HG03135 (cell line): Measurements from ENCODE around the gene SLCO3A1.

Experiments
- ATAC-seq: cut with Tn5 transposase; IDR thresholded peaks from one replicate; pipeline ENCODE4 v1.9.1; 2021; ENCODE audit warnings: mild to moderate bottlenecking, moderate library complexity; ENCODE audit not compliant: unreplicated experiment

SLCO3A1 gene

GRCh38 chr15:92116330-92116729 lies 262.8 kb downstream of the SLCO3A1 start:
- no peak for ATAC-seq

DNA sequence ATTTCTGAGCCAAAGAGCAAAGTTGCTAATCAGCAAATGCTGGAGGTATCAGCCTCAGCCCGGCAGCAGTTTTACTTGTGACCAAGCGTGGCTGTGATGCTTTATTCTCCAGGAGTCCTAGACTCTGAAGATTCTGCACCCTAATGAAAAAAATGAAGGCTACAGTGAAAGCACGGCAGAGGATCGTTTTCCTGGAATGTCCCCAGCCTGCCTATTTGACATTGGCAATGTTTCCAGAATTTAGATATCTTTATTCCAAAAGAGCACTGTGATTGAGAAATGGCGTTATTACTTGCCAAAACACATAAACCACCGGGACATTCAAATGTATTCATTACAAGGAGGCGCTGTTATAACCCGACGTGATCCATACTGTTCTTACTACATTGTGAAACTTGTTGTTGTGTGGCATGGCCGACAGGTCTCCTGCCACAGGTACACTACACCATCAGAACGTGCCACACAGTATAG lies 263.8 kb downstream of the SLCO3A1 start:
- ATAC-seq: no peak

- ATAC-seq: no peak
These were observed 264.8 kb downstream of the SLCO3A1 start for GRCh38 chr15:92118162-92118935.

- no peak for ATAC-seq
These were observed 265.4 kb downstream of the SLCO3A1 start for GRCh38 chr15:92118936-92119325.

DNA sequence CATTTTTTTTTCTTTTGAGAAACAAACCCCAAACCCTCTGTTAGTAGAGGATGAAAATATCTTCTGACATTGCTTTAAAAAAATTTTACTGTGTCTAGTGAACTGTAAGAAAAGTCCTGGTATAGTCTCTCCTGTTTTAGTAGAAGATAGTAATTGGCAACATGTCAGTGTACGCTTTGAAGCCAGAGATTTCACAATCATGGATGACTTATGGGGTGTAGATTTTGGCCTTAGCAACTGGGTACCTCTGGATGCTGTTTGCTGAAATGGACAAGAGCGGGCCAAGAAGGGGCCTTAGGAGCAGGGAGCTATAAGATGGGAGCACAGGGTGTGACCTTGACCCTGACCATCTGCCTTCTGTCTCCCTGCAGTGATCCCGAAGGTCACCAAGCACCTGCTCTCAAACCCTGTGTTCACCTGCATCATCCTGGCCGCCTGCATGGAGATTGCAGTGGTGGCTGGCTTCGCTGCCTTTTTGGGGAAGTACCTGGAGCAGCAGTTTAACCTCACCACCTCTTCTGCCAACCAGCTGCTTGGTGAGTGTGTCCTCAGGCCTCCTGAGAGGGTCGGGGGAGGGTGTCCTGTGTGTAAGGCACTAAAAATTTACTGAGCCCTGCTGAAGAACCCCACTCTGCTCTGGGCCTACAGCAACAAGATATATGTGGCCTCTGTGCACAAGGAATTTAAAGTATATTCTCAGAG lies 266.7 kb downstream of the SLCO3A1 start:
- ATAC-seq: no peak

- ATAC-seq: no peak
These were observed 267.5 kb downstream of the SLCO3A1 start for GRCh38 chr15:92121047-92121446.

- ATAC-seq: no peak
These were observed 268.8 kb downstream of the SLCO3A1 start for GRCh38 chr15:92122259-92122658.

DNA sequence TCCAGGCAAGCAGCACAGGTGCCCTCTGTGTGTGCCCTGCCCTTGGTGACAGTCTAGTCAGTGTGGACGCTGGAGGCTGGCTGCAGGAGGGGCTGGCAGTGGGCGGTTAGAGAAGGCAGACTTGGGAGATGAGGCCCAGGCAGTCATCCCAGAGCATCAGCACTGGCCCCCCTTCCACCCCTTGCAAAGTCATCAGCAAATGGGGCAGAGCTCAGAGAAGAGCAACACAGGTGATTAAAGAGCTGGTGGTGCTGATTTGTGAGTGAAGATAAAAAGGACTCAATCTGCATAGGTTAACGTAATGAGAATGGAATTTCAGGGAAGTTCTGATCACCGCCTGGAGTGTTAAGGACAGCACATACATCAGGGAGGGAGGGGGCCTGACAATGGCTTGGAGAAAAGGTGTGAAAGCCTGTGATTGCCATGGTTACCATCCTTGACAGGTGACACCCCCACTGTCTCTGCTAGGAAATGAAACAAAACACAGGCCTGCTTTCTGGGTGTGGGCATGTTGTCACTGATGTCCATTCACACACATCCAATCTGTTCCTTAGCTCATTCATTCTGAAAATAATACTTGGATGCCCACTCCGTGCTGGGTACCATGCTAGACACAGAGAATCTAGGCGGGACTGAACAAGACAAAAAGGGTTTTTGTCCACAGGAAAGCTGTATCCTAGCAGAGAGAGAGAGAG lies 270.6 kb downstream of the SLCO3A1 start:
- no peak for ATAC-seq

- ATAC-seq: no peak
These were observed 271.1 kb downstream of the SLCO3A1 start for GRCh38 chr15:92124657-92125010.

- no peak for ATAC-seq
These were observed 275.3 kb downstream of the SLCO3A1 start for GRCh38 chr15:92128788-92129187.

DNA sequence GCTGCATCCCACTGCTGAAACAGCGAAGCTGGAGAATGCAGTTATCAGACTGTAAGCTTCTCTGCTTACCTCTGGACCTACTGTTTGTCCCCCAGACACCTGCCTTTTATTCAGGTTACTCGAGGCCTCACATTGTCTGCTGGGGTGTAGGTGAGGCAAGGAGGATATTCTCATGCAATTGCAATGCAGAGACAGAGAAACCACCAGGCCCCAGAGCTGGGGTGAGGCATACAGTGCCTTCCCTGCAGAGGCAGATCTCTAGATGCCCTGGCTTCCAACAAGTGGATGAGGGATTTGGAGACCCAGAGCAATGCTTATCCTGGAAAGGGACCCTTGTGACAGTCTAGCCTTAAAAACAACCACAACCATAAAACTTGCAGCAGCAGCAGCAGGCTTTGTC lies 276.7 kb downstream of the SLCO3A1 start:
- ATAC-seq: no peak

GRCh38 chr15:92130906-92131305 lies 277.4 kb downstream of the SLCO3A1 start:
- ATAC-seq: no peak

GRCh38 chr15:92132982-92133755 lies 279.7 kb downstream of the SLCO3A1 start:
- no peak for ATAC-seq

DNA sequence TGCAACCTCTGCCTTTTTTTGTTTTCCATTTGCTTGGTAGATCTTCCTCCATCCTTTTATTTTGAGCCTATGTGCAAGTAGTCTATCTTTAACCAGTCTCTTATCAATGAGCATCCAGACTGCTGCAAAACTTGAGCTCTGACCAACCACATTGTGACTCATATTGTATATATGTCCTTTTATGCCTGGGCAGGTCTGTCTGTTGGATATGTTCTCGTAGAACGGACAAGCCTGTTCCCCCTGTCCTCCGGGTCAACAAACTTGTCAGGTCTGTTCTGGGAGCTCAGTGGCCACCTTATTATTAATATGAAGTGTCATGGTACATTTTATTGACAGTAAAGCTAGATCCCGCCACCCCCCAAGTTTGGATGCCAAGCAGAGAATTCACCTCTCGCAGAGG lies 287.3 kb downstream of the SLCO3A1 start:
- no peak for ATAC-seq

DNA sequence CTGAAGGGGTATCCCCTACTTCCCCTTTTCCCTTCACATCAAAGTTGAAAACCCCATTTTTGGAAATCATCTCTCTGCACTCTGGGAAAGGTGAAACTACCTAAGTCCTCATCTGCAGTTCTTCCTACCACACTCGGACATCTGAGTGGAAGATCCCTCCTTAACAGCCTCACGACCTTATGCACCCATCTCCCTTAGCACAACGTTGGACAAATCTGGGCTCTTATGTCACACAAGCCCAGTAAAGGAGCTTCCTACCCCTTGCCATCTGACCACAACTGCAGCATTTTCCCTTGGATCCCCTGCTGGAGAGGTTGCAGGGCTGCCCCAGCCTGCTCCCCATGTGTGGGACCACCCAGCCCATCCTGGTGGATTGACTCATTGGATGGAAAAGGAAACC lies 288.1 kb downstream of the SLCO3A1 start:
- ATAC-seq: no peak

GRCh38 chr15:92142242-92143232 lies 289.0 kb downstream of the SLCO3A1 start:
- no peak for ATAC-seq

GRCh38 chr15:92143765-92144164 lies 290.3 kb downstream of the SLCO3A1 start:
- ATAC-seq: no peak

DNA sequence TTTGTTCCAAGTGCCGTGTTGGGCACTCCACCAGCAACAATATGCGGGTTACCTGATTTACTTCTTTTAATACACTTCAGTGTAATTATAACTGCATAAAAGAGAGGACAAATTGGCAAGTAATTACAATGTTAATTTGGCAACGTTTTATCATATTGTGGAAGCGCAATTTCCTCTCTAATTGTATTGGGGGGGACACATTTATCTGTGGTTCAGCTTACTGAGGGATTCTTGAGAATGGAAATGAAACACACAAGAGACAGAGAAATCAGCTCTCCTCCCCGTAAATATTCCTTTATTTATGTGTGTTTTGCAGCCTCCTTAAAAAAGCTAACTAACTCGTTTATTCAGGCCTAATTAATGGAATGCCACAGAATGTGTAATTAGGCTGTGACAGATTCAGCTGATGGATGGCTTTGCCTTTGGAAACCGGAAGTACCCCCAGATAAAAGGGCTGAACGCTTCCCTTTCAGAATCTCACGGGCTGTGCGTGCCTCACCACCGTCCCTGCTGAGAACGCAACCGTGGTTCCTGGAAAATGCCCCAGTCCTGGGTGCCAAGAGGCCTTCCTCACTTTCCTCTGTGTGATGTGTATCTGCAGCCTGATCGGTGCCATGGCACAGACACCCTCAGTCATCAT lies 293.1 kb downstream of the SLCO3A1 start:
- no peak for ATAC-seq

DNA sequence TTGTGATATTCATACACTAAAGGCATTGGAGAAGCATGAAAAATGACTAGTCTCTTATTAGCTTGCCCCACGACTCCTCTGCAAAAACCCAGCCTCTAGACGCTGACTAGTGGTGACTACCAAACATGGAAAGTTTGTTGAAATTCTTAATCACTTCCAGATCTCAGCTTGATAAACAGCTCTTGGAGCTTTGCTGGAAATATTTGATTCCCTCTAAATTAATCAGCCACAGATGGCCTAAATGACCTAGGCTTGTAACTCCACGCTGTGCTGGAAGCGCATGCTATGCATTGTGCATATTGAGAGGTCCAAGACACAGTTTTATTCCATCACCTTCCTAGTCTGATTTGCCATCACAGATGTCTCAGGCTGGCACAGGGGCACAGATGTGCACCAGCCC lies 295.5 kb downstream of the SLCO3A1 start:
- no peak for ATAC-seq
